ENCODE measurements around the gene UBTD2. TPM values are rescaled to one million over a fixed set of nuclear protein-coding genes. Genes with fewer than 3 reads are reported as not detected.

The UBTD2 gene
- total and polyA plus RNA-seq, 4 donors = 8.8 to 21.1 (median 16.6) TPM

DNA sequence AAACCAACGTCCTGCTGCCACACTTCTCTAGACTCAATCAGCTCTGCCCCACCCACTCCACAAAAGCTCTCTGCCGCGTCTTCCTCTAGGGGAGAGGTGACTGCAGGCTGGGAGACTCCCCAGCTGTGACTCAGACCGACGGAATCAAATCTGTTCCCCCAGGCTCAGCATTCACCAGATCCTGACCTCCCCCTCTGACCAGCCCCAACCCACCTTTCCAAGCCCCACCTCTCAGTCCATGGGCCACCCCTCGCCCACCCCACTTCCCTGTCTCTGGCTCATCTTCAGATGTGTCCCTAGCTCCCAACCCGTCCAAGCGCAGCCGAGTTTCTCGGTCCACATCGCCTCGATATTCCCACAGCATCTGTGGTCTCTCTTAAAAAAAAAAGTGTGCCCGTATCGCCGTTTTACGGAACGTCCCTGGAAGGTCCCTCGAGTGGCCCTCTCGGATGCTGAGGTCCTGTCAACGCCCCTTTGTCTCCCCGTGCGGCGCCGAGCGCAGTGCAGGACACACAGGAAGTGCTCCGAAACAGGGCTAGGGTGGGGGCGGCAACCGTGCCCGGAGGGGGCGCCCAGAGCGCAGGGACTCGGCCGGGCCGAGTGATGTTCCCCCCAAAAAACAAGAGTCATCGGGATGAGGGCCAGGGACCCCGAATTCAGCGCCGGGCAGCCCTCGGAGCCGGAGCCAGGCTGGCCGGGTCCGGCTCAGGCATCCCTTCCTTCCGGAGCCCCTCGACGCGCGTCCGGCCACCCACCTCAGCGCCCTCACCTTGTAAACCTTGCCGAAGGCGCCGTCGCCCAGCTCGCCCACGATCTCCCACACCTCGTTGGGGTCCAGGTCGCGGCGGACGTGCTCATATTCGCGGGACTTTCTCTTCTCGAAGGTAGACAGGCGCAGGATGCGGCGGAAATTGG is 96.2 kb downstream of the UBTD2 start:
- intact Hi-C loops (cut with DNase I) = loop anchor here (2.0 to 10.0 kb wide), 5 partner anchors 80 to 773 kb away; partner anchors contain the start of genes FGF18 (in 1 of the 2) and UBTD2 (in 1 of the 2)
- H3K27me3 ChIP-seq (ENCODE audit: control insufficient read depth in 1 of 2, insufficient read depth in 2 of 2, low read length in 1 of 2) = no peaks in the 10 kb centered on the region
- DNase-seq (peak; percentile 81 to 88), ATAC-seq (ENCODE audit: low FRiP score) (peak; percentile 34)
- peak overlapping the region in 1 of 2 donors; percentile 14 for H3K27ac ChIP-seq (ENCODE audit: low read depth in 1 of 2, low read length in 2 of 2)
- H3K9me3 ChIP-seq (ENCODE audit: control insufficient read depth, low read length) = no peaks in the 10 kb centered on the region
- WGBS, 2 donors = 0 to 1% methylated on average over 66 of the region's 66 CpGs
- peak overlapping the region; percentile 43 to 64 for H3K4me3 ChIP-seq (ENCODE audit: low read length in 2 of 2)
- H3K36me3 ChIP-seq (ENCODE audit: control insufficient read depth in 1 of 2, insufficient read depth in 2 of 2, low read length in 1 of 2) = no peaks in the 10 kb centered on the region
- no peaks in the 10 kb centered on the region for H3K4me1 ChIP-seq (ENCODE audit: control insufficient read depth in 1 of 2, insufficient read depth in 2 of 2, low read length in 2 of 2)

- Histone ChIP-seq H3K9me3 (ENCODE audit: control insufficient read depth, low read length) (no peaks in the 10 kb centered on the region), H3K4me3 (ENCODE audit: low read length in 2 of 2) (no peak overlapping the region), H3K27ac (ENCODE audit: low read depth in 1 of 2, low read length in 2 of 2) (no peak overlapping the region), H3K4me1 (ENCODE audit: control insufficient read depth in 1 of 2, insufficient read depth in 2 of 2, low read length in 2 of 2) (no peaks in the 10 kb centered on the region), H3K27me3 (ENCODE audit: control insufficient read depth in 1 of 2, insufficient read depth in 2 of 2, low read length in 1 of 2) (no peaks in the 10 kb centered on the region), H3K36me3 (ENCODE audit: control insufficient read depth in 1 of 2, insufficient read depth in 2 of 2, low read length in 1 of 2) (no peaks in the 10 kb centered on the region)
- intact Hi-C loops (cut with DNase I) = loop anchor here (5.0 to 10.0 kb wide), 4 partner anchors 79 to 771 kb away; partner anchors contain the start of genes FGF18 (in 1 of the 2) and UBTD2 (in 1 of the 2)
- DNase-seq (no peak), ATAC-seq (ENCODE audit: low FRiP score) (no peak)
- WGBS, 2 donors = 92% methylated on average over 13 of the region's 13 CpGs
Observed at GRCh38 chr5:172186114-172186695, 97.4 kb downstream of the UBTD2 start.

DNA sequence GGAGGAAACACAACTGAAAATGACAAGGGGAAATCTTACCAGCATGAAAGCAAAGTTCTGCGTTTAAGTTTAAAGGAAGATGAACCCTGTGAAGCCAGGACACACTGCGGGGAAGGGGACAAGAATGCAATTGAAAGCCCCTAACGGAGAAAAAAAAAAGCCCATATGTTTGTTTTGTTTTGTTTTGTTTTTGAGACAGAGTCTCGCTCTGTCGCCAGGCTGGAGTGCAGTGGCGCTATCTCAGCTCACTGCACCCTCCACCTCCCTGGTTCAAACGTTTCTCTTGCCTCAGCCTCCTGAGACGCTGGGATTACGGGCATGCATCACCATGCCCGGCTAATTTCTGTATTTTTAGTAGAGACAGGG is 98.5 kb downstream of the UBTD2 start:
- H3K4me1 ChIP-seq (ENCODE audit: control insufficient read depth in 1 of 2, insufficient read depth in 2 of 2, low read length in 2 of 2) = no peaks in the 10 kb centered on the region
- H3K36me3 ChIP-seq (ENCODE audit: control insufficient read depth in 1 of 2, insufficient read depth in 2 of 2, low read length in 1 of 2) = no peaks in the 10 kb centered on the region
- no peak overlapping the region for H3K4me3 ChIP-seq (ENCODE audit: low read length in 2 of 2)
- WGBS, 2 donors = 94 to 95% methylated on average over 10 of the region's 10 CpGs
- H3K27ac ChIP-seq (ENCODE audit: low read depth in 1 of 2, low read length in 2 of 2) = no peak overlapping the region
- no peak for ATAC-seq (ENCODE audit: low FRiP score)
- H3K9me3 ChIP-seq (ENCODE audit: control insufficient read depth, low read length) = no peaks in the 10 kb centered on the region
- intact Hi-C loops (cut with DNase I) = loop anchor here (5.0 to 10.0 kb wide), 4 partner anchors 78 to 770 kb away; partner anchors contain the start of genes FGF18 (in 1 of the 2) and UBTD2 (in 1 of the 2)
- no peaks in the 10 kb centered on the region for H3K27me3 ChIP-seq (ENCODE audit: control insufficient read depth in 1 of 2, insufficient read depth in 2 of 2, low read length in 1 of 2)
- DNase-seq = peak in 1 of 2 donors; percentile 9

DNA sequence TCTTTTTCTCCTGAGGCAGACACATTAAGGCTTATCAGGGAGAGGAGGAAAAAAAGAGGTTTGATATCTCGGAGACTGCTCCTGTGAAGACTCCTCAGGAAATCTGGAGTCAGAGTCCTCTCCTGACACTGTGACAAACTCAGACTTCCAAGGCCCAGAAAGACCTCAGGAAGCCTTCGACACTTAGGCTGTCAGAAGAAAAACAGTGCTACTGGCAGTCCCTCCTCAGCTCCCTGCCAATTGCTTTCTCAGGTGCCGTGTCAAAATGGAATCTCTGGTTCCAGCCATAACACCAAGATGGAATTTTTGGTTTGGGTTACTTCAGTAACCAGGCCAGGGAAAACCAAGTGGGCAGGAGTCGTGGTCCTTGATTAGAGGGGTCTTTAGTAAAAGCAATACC is 99.7 kb downstream of the UBTD2 start:
- Histone ChIP-seq H3K36me3 (ENCODE audit: control insufficient read depth in 1 of 2, insufficient read depth in 2 of 2, low read length in 1 of 2) (no peaks in the 10 kb centered on the region), H3K9me3 (ENCODE audit: control insufficient read depth, low read length) (no peaks in the 10 kb centered on the region), H3K4me1 (ENCODE audit: control insufficient read depth in 1 of 2, insufficient read depth in 2 of 2, low read length in 2 of 2) (no peaks in the 10 kb centered on the region), H3K4me3 (ENCODE audit: low read length in 2 of 2) (no peak overlapping the region), H3K27me3 (ENCODE audit: control insufficient read depth in 1 of 2, insufficient read depth in 2 of 2, low read length in 1 of 2) (no peaks in the 10 kb centered on the region), H3K27ac (ENCODE audit: low read depth in 1 of 2, low read length in 2 of 2) (no peak overlapping the region)
- intact Hi-C loops (cut with DNase I) = loop anchor here (10.0 kb wide), 2 partner anchors 269 to 769 kb away; partner anchors contain the start of gene FGF18 (in 1 of the 2)
- WGBS, 2 donors = 67 to 89% methylated on average over 4 of the region's 4 CpGs
- DNase-seq (no peak), ATAC-seq (ENCODE audit: low FRiP score) (no peak)

DNA sequence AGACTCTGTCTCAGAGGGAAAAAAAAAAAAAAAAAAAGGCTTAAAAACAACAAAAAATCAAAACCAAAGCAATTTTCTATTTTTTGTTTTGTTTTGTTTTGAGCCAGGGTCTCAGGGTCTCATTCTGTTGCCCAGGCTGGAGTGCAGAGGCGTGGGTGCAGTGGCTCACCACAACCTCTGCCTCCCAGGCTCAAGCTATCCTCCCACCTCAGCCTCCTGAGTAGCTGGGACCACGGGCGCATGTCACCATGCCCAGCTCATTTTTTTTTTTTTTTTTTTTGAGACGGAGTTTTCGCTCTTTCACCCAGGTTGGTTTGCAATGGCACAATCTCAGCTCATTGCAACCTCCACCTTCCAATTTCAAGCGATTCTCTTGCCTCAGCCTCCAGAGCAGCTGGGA is 101.3 kb downstream of the UBTD2 start:
- Histone ChIP-seq H3K27ac (ENCODE audit: low read depth in 1 of 2, low read length in 2 of 2) (no peak overlapping the region), H3K4me1 (ENCODE audit: control insufficient read depth in 1 of 2, insufficient read depth in 2 of 2, low read length in 2 of 2) (no peaks in the 10 kb centered on the region), H3K4me3 (ENCODE audit: low read length in 2 of 2) (no peak overlapping the region), H3K9me3 (ENCODE audit: control insufficient read depth, low read length) (no peaks in the 10 kb centered on the region), H3K36me3 (ENCODE audit: control insufficient read depth in 1 of 2, insufficient read depth in 2 of 2, low read length in 1 of 2) (no peaks in the 10 kb centered on the region), H3K27me3 (ENCODE audit: control insufficient read depth in 1 of 2, insufficient read depth in 2 of 2, low read length in 1 of 2) (no peaks in the 10 kb centered on the region)
- 97 to 100% methylated on average over 6 of the region's 6 CpGs for WGBS, 2 donors
- peak in 1 of 2 donors; percentile 9 for DNase-seq
- intact Hi-C loops (cut with DNase I) = loop anchor here (10.0 kb wide), 2 partner anchors 267 to 767 kb away; partner anchors contain the start of gene FGF18 (in 1 of the 2)
- ATAC-seq (ENCODE audit: low FRiP score) = no peak

GRCh38 chr5:172180936-172181335 is 102.6 kb downstream of the UBTD2 start:
- intact Hi-C loops (cut with DNase I) = loop anchor here (10.0 kb wide), 2 partner anchors 266 to 766 kb away; partner anchors contain the start of gene FGF18 (in 1 of the 2)
- no peaks in the 10 kb centered on the region for H3K27me3 ChIP-seq (ENCODE audit: control insufficient read depth in 1 of 2, insufficient read depth in 2 of 2, low read length in 1 of 2)

DNA sequence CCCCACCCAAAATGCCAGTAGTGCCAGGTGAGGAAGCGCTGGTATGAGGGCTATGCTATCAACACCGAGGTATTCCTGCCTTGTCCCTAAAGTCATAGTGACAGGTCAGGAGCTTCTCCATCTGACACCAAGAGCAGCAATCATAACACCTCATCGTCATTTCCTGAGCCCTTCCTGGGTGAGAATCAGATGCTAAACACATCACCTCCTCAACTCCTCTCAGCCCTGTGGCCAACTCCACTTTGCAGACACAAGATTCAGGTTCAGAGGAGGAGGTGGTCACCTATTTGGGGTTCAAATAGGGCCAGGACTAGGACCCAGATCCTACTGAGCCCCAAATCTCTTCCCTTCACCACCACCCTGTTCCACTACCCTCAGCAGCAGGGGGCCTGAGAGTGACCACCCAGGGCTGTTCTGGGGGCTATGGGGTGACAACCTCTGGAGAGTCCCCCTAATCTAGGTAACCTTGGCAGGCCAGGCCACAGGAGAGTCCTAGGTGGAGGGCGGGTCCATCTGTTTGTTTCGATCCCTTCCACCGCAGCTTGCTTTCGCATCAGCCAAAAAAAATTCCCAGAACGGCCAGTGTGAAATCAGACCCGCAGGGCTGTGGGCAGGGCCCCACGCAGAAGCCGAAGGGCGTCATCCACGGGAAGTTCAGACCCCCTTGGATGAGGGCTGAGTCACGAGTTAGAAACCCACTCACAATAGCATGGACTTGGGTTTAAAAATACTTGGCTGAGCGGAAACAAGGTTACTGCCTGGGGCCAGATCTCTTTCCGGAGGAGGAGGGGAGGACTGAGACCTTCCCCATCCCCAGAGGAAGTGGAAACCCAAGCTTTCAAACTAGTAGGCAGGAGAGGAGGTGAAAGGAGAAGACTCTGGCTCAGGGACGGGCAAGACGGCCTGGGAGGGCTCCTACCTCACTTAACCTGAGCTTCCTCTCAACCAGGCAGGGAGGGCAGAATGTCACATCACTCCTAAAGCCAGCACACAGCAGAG is 104.3 kb downstream of the UBTD2 start:
- Histone ChIP-seq H3K27me3 (ENCODE audit: control insufficient read depth in 1 of 2, insufficient read depth in 2 of 2, low read length in 1 of 2) (no peaks in the 10 kb centered on the region), H3K27ac (ENCODE audit: low read depth in 1 of 2, low read length in 2 of 2) (no peak overlapping the region), H3K36me3 (ENCODE audit: control insufficient read depth in 1 of 2, insufficient read depth in 2 of 2, low read length in 1 of 2) (no peaks in the 10 kb centered on the region), H3K4me3 (ENCODE audit: low read length in 2 of 2) (no peak overlapping the region), H3K9me3 (ENCODE audit: control insufficient read depth, low read length) (no peaks in the 10 kb centered on the region), H3K4me1 (ENCODE audit: control insufficient read depth in 1 of 2, insufficient read depth in 2 of 2, low read length in 2 of 2) (no peaks in the 10 kb centered on the region)
- 63 to 72% methylated on average over 18 of the region's 18 CpGs for WGBS, 2 donors
- ATAC-seq (ENCODE audit: low FRiP score) = no peak
- no peak for DNase-seq
- intact Hi-C loops (cut with DNase I) = no loop called here

More at GRCh38 chr5:172180936-172181335, 102.6 kb downstream of the UBTD2 start:
- whole genome bisulfite sequencing, 2 donors = 95 to 98% methylated on average over 9 of the region's 9 CpGs
- Histone ChIP-seq H3K9me3 (ENCODE audit: control insufficient read depth, low read length) (no peaks in the 10 kb centered on the region), H3K27ac (ENCODE audit: low read depth in 1 of 2, low read length in 2 of 2) (no peak overlapping the region), H3K4me3 (ENCODE audit: low read length in 2 of 2) (no peak overlapping the region), H3K36me3 (ENCODE audit: control insufficient read depth in 1 of 2, insufficient read depth in 2 of 2, low read length in 1 of 2) (no peaks in the 10 kb centered on the region), H3K4me1 (ENCODE audit: control insufficient read depth in 1 of 2, insufficient read depth in 2 of 2, low read length in 2 of 2) (no peaks in the 10 kb centered on the region)
- DNase-seq (peak in 1 of 2 donors; percentile 9), ATAC-seq (ENCODE audit: low FRiP score) (no peak)
